GM21381 (cell line): ENCODE data around the gene RBBP8NL.
"Not testable (repeated sequence)": the region's sequence is repeated elsewhere in the genome, so short reads cannot be mapped to it uniquely, and the experiment has no call there.

Source experiments
- ATAC-seq: cut with Tn5 transposase; IDR thresholded peaks from one replicate; pipeline ENCODE4 v1.9.1; 2021; ENCODE audit warnings: mild to moderate bottlenecking, moderate library complexity; ENCODE audit not compliant: unreplicated experiment

Gene RBBP8NL

GRCh38 chr20:62446481-62446880 is 19.1 kb upstream of the RBBP8NL start:
- no peak for ATAC-seq

- ATAC-seq: no peak
Observed at GRCh38 chr20:62445553-62446340, 18.4 kb upstream of the RBBP8NL start.

- ATAC-seq: no peak
Observed at GRCh38 chr20:62444286-62444685, 16.9 kb upstream of the RBBP8NL start.

- ATAC-seq: no peak
Observed at GRCh38 chr20:62441987-62442539, 14.7 kb upstream of the RBBP8NL start.

- no peak for ATAC-seq
Observed at GRCh38 chr20:62439218-62439617, 11.9 kb upstream of the RBBP8NL start.

GRCh38 chr20:62437927-62438326 is 10.6 kb upstream of the RBBP8NL start:
- ATAC-seq: no peak

GRCh38 chr20:62437496-62437895 is 10.2 kb upstream of the RBBP8NL start:
- ATAC-seq: no peak

GRCh38 chr20:62436692-62437091 is 9.4 kb upstream of the RBBP8NL start:
- no peak for ATAC-seq

- no peak for ATAC-seq
Observed at GRCh38 chr20:62433658-62434497, 6.5 kb upstream of the RBBP8NL start.

- no peak for ATAC-seq
Observed at GRCh38 chr20:62430866-62431447, 3.6 kb upstream of the RBBP8NL start.

- no peak for ATAC-seq
Observed at GRCh38 chr20:62430311-62430853, 3.0 kb upstream of the RBBP8NL start.

- no peak for ATAC-seq
Observed at GRCh38 chr20:62429455-62430310, 2.3 kb upstream of the RBBP8NL start.

GRCh38 chr20:62428396-62429295 is 1.3 kb upstream of the RBBP8NL start:
- no peak for ATAC-seq

- no peak for ATAC-seq
Observed at GRCh38 chr20:62428002-62428372, 648 bp upstream of the RBBP8NL start.

GRCh38 chr20:62426699-62427131 is 624 bp downstream of the RBBP8NL start:
- no peak for ATAC-seq

- not testable (repeated sequence) for ATAC-seq
Observed at GRCh38 chr20:62426059-62426348, 1.3 kb downstream of the RBBP8NL start.

- no peak for ATAC-seq
Observed at GRCh38 chr20:62425281-62426058, 1.9 kb downstream of the RBBP8NL start.

GRCh38 chr20:62424249-62425107 is 2.9 kb downstream of the RBBP8NL start:
- ATAC-seq: no peak
